Measurements from ENCODE around the gene UQCRH. TPM values are rescaled to one million over a fixed set of nuclear protein-coding genes. Genes with fewer than 3 reads are reported as not detected.
"Not testable (repeated sequence)": the region's sequence is repeated elsewhere in the genome, so short reads cannot be mapped to it uniquely, and the experiment has no call there.

Gene UQCRH
- total RNA-seq, 1 donor from 2014 or later = 219 TPM

- no peak for DNase-seq
Measured at GRCh38 chr1:46300673-46301405, 2.7 kb upstream of the UQCRH start.

- DNase-seq = no peak
Measured at GRCh38 chr1:46301406-46301807, 2.1 kb upstream of the UQCRH start.

GRCh38 chr1:46301808-46302640 is 1.5 kb upstream of the UQCRH start:
- DNase-seq = peak; percentile 47

- DNase-seq = no peak
Measured at GRCh38 chr1:46302641-46303037, 859 bp upstream of the UQCRH start.

- DNase-seq = no peak
Measured at GRCh38 chr1:46303872-46304326, 401 bp downstream of the UQCRH start.

GRCh38 chr1:46306159-46306530 is 2.6 kb downstream of the UQCRH start:
- DNase-seq = no peak

- no peak for DNase-seq
Measured at GRCh38 chr1:46309401-46310159, 6.1 kb downstream of the UQCRH start.

- no peak for DNase-seq
Measured at GRCh38 chr1:46310321-46310720, 6.8 kb downstream of the UQCRH start.

- no peak for DNase-seq
Measured at GRCh38 chr1:46315669-46316403, 12.3 kb downstream of the UQCRH start.

GRCh38 chr1:46317323-46317722 is 13.8 kb downstream of the UQCRH start:
- no peak for DNase-seq

- not testable (repeated sequence) for DNase-seq
Measured at GRCh38 chr1:46319301-46319700, 15.8 kb downstream of the UQCRH start.

GRCh38 chr1:46319960-46320914 is 16.7 kb downstream of the UQCRH start:
- not testable (repeated sequence) for DNase-seq

GRCh38 chr1:46322191-46322590 is 18.7 kb downstream of the UQCRH start:
- not testable (repeated sequence) for DNase-seq

GRCh38 chr1:46325285-46326076 is 22.0 kb downstream of the UQCRH start:
- DNase-seq = not testable (repeated sequence)

GRCh38 chr1:46328182-46328581 is 24.7 kb downstream of the UQCRH start:
- DNase-seq = not testable (repeated sequence)

- DNase-seq = not testable (repeated sequence)
Measured at GRCh38 chr1:46329807-46330206, 26.3 kb downstream of the UQCRH start.

GRCh38 chr1:46330381-46330780 is 26.9 kb downstream of the UQCRH start:
- not testable (repeated sequence) for DNase-seq

GRCh38 chr1:46331786-46332540 is 28.5 kb downstream of the UQCRH start:
- not testable (repeated sequence) for DNase-seq
